Loucy (cell line): ENCODE results near the gene DIO1.

Experiments
- H2AFZ ChIP-seq: fragments of 200-600 bp; sonication (generic); 2 replicates; pipeline ENCODE4 v1.6.0; 2016; ENCODE audit warnings: antibody characterized with exemption, mild to moderate bottlenecking, low read length, moderate library complexity
- H3F3A ChIP-seq: fragments of 200-600 bp; 2 replicates; pipeline ENCODE4 v1.6.0; 2016; ENCODE audit warnings: antibody characterized with exemption, low read depth, mild to moderate bottlenecking
- H3K27me3 ChIP-seq: fragments of 200-600 bp; sonication (generic); 2 replicates; pipeline ENCODE4 v1.6.1; 2014; ENCODE audit warnings: low read length, mild to moderate bottlenecking; ENCODE audit not compliant: insufficient read depth, poor library complexity, severe bottlenecking
- H3K36me3 ChIP-seq: fragments of 200-600 bp; sonication (generic); 2 replicates; pipeline ENCODE4 v1.6.1; 2016; ENCODE audit warnings: low read length; ENCODE audit not compliant: insufficient read depth
- H3K4me1 ChIP-seq: fragments of 200-600 bp; sonication (generic); 2 replicates; pipeline ENCODE4 v1.5.1; 2014; ENCODE audit warnings: low read length, mild to moderate bottlenecking; ENCODE audit not compliant: insufficient read depth, poor library complexity, severe bottlenecking
- H3K4me2 ChIP-seq: fragments of 200-600 bp; sonication (generic); 2 replicates; pipeline ENCODE4 v1.6.0; 2014; ENCODE audit warnings: antibody characterized with exemption, low read length, low read depth, mild to moderate bottlenecking; ENCODE audit not compliant: poor library complexity, severe bottlenecking
- H3K4me3 ChIP-seq: fragments of 200-600 bp; sonication (generic); 2 replicates; pipeline ENCODE4 v1.5.1; 2014; ENCODE audit warnings: low read length, mild to moderate bottlenecking, mixed read lengths; ENCODE audit not compliant: poor library complexity, severe bottlenecking
- H3K79me2 ChIP-seq: fragments of 200-600 bp; sonication (generic); 2 replicates; pipeline ENCODE4 v1.6.1; 2014; ENCODE audit warnings: low read length; ENCODE audit not compliant: insufficient read depth
- H3K9ac ChIP-seq: fragments of 200-600 bp; sonication (generic); 2 replicates; pipeline ENCODE4 v1.6.0; 2014; ENCODE audit warnings: mild to moderate bottlenecking, low read depth, low read length, moderate library complexity; ENCODE audit not compliant: poor library complexity, severe bottlenecking
- H3K9me2 ChIP-seq: fragments of 200-600 bp; sonication (generic); replicated peaks from 2 replicates; pipeline ENCODE4 v1.6.1; 2016; ENCODE audit warnings: low read depth, low read length, mixed read lengths
- H3K9me3 ChIP-seq: fragments of 200-600 bp; sonication (generic); 2 replicates; pipeline ENCODE4 v1.6.1; 2014; ENCODE audit warnings: mild to moderate bottlenecking, antibody characterized with exemption, low read length, low read depth; ENCODE audit not compliant: insufficient read depth
- H4K20me1 ChIP-seq: fragments of 200-600 bp; sonication (generic); 2 replicates; pipeline ENCODE4 v1.6.0; 2014; ENCODE audit warnings: antibody characterized with exemption, low read length, mild to moderate bottlenecking; ENCODE audit not compliant: insufficient read depth, poor library complexity, severe bottlenecking
- EZH2phosphoT487 ChIP-seq: fragments of 200-600 bp; IDR thresholded peaks from 2 replicates; pipeline ENCODE4 v1.6.1; 2018; ENCODE audit warnings: antibody characterized with exemption, mild to moderate bottlenecking, moderate library complexity, borderline replicate concordance
- TF ChIP-seq, protein P1 (sequence below): fragments of 200-600 bp; sonication (generic); conservative IDR thresholded peaks from 2 replicates; pipeline ENCODE4 v1.5.1; 2014; ENCODE audit warnings: mild to moderate bottlenecking, antibody characterized with exemption, low read length

Gene DIO1

DNA sequence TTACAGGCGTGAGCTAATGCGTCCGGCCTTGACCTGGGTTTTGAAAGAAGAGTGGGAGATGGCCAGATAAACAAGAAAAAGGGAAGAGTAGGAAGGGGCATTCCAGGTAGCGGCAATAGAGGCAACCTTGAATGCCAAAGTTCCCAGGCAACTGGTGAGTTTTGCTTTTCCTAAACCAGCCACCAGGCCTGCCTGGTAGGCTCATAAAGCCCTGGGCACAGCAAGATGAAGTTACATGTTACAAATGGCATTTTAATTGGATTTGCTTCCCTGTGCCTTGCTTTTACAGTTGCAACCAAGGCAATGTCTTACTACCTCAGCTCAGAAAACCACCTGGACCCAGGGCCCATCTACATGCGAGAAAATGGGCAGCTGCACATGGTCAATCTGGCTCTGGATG is 57.7 kb downstream of the DIO1 start:
- no peaks in the 10 kb centered on the region for H3K9me2 ChIP-seq
- H3K9me3 ChIP-seq, result no peaks in the 10 kb centered on the region
- H2AFZ ChIP-seq, result no peak overlapping the region
- H4K20me1 ChIP-seq, result no peaks in the 10 kb centered on the region
- H3K4me3 ChIP-seq, result no peak overlapping the region
- no peak overlapping the region for H3K9ac ChIP-seq
- H3K27me3 ChIP-seq, result no peaks in the 10 kb centered on the region
- no peaks in the 10 kb centered on the region for H3F3A ChIP-seq
- H3K4me2 ChIP-seq, result peak overlapping the region; percentile 26
- H3K79me2 ChIP-seq, result peaks cover 40% of the 10 kb centered on the region
- H3K4me1 ChIP-seq, result peaks cover 47% of the 10 kb centered on the region
- TF ChIP-seq, protein P1, sequence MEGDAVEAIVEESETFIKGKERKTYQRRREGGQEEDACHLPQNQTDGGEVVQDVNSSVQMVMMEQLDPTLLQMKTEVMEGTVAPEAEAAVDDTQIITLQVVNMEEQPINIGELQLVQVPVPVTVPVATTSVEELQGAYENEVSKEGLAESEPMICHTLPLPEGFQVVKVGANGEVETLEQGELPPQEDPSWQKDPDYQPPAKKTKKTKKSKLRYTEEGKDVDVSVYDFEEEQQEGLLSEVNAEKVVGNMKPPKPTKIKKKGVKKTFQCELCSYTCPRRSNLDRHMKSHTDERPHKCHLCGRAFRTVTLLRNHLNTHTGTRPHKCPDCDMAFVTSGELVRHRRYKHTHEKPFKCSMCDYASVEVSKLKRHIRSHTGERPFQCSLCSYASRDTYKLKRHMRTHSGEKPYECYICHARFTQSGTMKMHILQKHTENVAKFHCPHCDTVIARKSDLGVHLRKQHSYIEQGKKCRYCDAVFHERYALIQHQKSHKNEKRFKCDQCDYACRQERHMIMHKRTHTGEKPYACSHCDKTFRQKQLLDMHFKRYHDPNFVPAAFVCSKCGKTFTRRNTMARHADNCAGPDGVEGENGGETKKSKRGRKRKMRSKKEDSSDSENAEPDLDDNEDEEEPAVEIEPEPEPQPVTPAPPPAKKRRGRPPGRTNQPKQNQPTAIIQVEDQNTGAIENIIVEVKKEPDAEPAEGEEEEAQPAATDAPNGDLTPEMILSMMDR, result no peak
- no peak for TF ChIP-seq EZH2phosphoT487
- H3K36me3 ChIP-seq, result peaks cover 19% of the 10 kb centered on the region; the same call in 1 of the 2 replicates

DNA sequence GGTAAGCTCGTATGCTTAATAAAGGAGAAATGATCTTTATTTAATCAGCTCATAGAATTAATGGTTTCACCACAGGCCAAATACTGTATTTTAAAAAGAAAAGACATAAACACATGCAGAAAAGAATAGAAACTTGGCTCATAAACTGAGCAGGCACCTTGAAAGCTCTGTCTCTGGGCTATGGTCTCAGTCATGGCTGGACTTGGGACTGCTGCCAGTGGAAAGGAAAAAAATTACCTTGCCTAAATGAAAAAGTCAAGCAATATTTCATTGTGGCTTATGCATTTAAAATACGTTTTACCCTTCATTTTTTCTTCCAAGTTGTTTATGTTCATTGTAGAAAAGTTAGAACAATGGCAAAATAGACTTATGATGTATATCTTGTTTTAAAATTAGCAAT is 60.1 kb downstream of the DIO1 start:
- Histone ChIP-seq H3K4me2 (peak overlapping the region; percentile 26), H3K9me2 (no peaks in the 10 kb centered on the region), H3K27me3 (no peaks in the 10 kb centered on the region), H3K4me1 (peaks cover 31% of the 10 kb centered on the region), H3K9ac (peak overlapping the region; percentile 48), H3K9me3 (no peaks in the 10 kb centered on the region), H3F3A (no peaks in the 10 kb centered on the region), H4K20me1 (no peaks in the 10 kb centered on the region), H2AFZ (no peak overlapping the region), H3K4me3 (peak overlapping the region; percentile 27), H3K36me3 (peaks cover 19% of the 10 kb centered on the region; the same call in 1 of the 2 replicates), H3K79me2 (peaks cover 25% of the 10 kb centered on the region; the same call in 1 of the 2 replicates)
- TF ChIP-seq EZH2phosphoT487, result no peak
- TF ChIP-seq, protein P1, result no peak

DNA sequence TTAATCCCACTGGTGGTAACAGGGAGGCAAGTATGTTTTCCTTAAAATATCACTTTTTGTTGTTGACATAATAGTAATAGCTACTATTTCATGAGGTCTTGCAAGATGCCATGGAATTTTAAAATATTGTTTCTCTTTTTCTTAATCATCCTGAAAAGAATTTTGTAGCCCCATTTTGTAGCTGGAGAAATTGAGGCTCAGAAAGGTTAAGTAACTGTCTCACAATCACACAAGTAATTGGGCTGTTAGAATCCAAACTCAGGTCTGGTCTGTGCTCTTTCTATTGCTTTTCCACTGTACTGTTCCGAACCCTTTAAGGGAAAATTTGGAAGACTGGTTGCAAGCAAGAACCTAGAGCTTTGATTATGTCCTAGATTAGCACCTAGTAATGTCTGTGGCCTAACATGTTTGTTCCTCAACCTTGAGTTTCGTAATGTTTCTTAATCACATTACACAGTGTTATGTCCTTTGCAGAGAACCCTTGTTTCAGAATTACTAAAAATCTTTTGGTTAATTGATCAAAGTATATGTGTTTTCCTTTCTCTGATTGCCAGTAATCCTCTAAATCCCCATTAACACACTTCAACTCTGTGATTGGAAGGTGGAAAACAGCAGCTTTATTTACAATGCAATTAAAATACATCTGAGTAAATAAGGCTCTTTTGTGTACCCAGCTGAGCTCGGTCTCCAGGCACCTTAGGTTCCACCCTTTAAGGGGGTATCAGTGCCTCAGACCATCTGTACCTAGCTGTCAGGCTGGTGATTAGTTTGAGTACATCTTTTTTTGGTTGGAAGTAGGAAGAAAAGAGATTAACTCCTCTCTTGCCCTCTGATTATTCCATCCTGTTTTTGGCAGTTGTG is 62.6 kb downstream of the DIO1 start:
- no peaks in the 10 kb centered on the region for H4K20me1 ChIP-seq
- H3K79me2 ChIP-seq, result peaks cover 12% of the 10 kb centered on the region; the same call in 1 of the 2 replicates
- TF ChIP-seq EZH2phosphoT487, result no peak
- TF ChIP-seq, protein P1, result no peak
- peaks cover 34% of the 10 kb centered on the region; the same call in 1 of the 2 replicates for H3K36me3 ChIP-seq
- H2AFZ ChIP-seq, result no peak overlapping the region
- peak overlapping the region; percentile 38 for H3K4me2 ChIP-seq
- no peak overlapping the region for H3K4me3 ChIP-seq
- H3F3A ChIP-seq, result no peaks in the 10 kb centered on the region
- H3K27me3 ChIP-seq, result no peaks in the 10 kb centered on the region
- no peaks in the 10 kb centered on the region for H3K9me2 ChIP-seq
- no peaks in the 10 kb centered on the region for H3K9me3 ChIP-seq
- H3K4me1 ChIP-seq, result peaks cover 25% of the 10 kb centered on the region
- H3K9ac ChIP-seq, result peak overlapping the region; percentile 11
